Neural crest cell (in vitro differentiated cells): ENCODE data around the gene PHF2. TPM values are rescaled to one million over a fixed set of nuclear protein-coding genes. Genes with fewer than 3 reads are reported as not detected.

Experiments
- DNase-seq: peaks from one replicate; pipeline ENCODE4 v3.0.0; 2021; ENCODE audit warnings: low read depth, mixed read lengths, low spot score
- H3K27ac Mint-ChIP-seq: one replicate; pipeline ENCODE4 v1.8.0; 2021; ENCODE audit warnings: mild to moderate bottlenecking, mixed read lengths; ENCODE audit not compliant: unreplicated experiment
- H3K27me3 Mint-ChIP-seq: 2 replicates; pipeline ENCODE4 v1.8.0; 2021; ENCODE audit warnings: low read depth, mild to moderate bottlenecking, mixed read lengths
- H3K36me3 Mint-ChIP-seq: 2 replicates; pipeline ENCODE4 v1.8.0; 2021; ENCODE audit warnings: low read depth, mild to moderate bottlenecking, mixed read lengths
- H3K4me1 Mint-ChIP-seq: 2 replicates; pipeline ENCODE4 v1.8.0; 2021; ENCODE audit warnings: mixed read lengths
- H3K4me3 Mint-ChIP-seq: one replicate; pipeline ENCODE4 v1.8.0; 2021; ENCODE audit warnings: mild to moderate bottlenecking, mixed read lengths
- H3K9me3 Mint-ChIP-seq: 2 replicates; pipeline ENCODE4 v1.8.0; 2021; ENCODE audit warnings: mixed read lengths
- total RNA-seq: library from RNA; stranded (reverse); gene quantifications from 2 replicates; pipeline ENCODE4 v1.2.1, GENCODE V29; 2021
- TF ChIP-seq, protein P1 (sequence below): fragments of 200-600 bp; sonication (generic); conservative IDR thresholded peaks from 2 replicates; pipeline ENCODE4 v1.5.0; 2021; ENCODE audit warnings: antibody characterized with exemption, mild to moderate bottlenecking

Gene PHF2
- total RNA-seq, 1 donor from 2014 or later: 34.4 TPM

- H3K27ac Mint-ChIP-seq: peak overlapping the region; percentile 12
- TF ChIP-seq, protein P1, sequence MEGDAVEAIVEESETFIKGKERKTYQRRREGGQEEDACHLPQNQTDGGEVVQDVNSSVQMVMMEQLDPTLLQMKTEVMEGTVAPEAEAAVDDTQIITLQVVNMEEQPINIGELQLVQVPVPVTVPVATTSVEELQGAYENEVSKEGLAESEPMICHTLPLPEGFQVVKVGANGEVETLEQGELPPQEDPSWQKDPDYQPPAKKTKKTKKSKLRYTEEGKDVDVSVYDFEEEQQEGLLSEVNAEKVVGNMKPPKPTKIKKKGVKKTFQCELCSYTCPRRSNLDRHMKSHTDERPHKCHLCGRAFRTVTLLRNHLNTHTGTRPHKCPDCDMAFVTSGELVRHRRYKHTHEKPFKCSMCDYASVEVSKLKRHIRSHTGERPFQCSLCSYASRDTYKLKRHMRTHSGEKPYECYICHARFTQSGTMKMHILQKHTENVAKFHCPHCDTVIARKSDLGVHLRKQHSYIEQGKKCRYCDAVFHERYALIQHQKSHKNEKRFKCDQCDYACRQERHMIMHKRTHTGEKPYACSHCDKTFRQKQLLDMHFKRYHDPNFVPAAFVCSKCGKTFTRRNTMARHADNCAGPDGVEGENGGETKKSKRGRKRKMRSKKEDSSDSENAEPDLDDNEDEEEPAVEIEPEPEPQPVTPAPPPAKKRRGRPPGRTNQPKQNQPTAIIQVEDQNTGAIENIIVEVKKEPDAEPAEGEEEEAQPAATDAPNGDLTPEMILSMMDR: no peak
- peaks cover 12% of the 10 kb centered on the region for H3K4me1 Mint-ChIP-seq
- H3K27me3 Mint-ChIP-seq: no peaks in the 10 kb centered on the region
- no peaks in the 10 kb centered on the region for H3K9me3 Mint-ChIP-seq
- no peak for DNase-seq
- no peaks in the 10 kb centered on the region for H3K36me3 Mint-ChIP-seq
- no peak overlapping the region for H3K4me3 Mint-ChIP-seq
These were observed 40.9 kb downstream of the PHF2 start for GRCh38 chr9:93617273-93617672.

GRCh38 chr9:93619272-93619775, 42.9 kb downstream of the PHF2 start:
- no peak for DNase-seq
- Mint-ChIP-seq H3K36me3 (no peaks in the 10 kb centered on the region), H3K27ac (no peak overlapping the region), H3K9me3 (no peaks in the 10 kb centered on the region), H3K4me1 (peaks cover 19% of the 10 kb centered on the region), H3K27me3 (no peaks in the 10 kb centered on the region), H3K4me3 (no peak overlapping the region)
- TF ChIP-seq, protein P1: no peak

DNA sequence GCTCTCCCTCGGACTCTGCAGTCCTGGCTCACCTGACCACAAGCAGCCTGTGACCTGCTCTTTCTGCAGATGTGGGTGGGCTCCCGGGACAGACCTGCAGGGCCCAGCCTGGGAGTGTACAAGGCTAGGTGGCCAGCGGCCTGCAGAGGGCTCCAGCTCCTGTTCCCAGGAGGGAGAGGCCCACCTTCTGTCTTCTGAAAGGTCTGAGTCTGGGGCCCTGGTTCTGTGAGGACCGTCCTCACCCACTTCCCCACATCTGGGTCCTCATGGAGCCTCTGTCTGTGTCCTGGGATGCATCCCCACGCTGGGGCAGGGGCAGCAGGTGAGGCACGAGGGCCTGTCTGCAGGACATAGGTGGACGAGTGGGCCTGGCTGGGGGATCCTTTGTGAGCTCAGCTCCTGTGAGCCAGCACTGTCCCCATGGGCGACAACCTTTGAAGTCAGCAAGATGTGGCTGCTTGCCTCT, 43.7 kb downstream of the PHF2 start:
- Mint-ChIP-seq H3K36me3 (no peaks in the 10 kb centered on the region), H3K9me3 (no peaks in the 10 kb centered on the region), H3K27me3 (no peaks in the 10 kb centered on the region), H3K4me1 (peaks cover 19% of the 10 kb centered on the region), H3K4me3 (no peak overlapping the region), H3K27ac (no peak overlapping the region)
- TF ChIP-seq, protein P1: no peak
- no peak for DNase-seq

DNA sequence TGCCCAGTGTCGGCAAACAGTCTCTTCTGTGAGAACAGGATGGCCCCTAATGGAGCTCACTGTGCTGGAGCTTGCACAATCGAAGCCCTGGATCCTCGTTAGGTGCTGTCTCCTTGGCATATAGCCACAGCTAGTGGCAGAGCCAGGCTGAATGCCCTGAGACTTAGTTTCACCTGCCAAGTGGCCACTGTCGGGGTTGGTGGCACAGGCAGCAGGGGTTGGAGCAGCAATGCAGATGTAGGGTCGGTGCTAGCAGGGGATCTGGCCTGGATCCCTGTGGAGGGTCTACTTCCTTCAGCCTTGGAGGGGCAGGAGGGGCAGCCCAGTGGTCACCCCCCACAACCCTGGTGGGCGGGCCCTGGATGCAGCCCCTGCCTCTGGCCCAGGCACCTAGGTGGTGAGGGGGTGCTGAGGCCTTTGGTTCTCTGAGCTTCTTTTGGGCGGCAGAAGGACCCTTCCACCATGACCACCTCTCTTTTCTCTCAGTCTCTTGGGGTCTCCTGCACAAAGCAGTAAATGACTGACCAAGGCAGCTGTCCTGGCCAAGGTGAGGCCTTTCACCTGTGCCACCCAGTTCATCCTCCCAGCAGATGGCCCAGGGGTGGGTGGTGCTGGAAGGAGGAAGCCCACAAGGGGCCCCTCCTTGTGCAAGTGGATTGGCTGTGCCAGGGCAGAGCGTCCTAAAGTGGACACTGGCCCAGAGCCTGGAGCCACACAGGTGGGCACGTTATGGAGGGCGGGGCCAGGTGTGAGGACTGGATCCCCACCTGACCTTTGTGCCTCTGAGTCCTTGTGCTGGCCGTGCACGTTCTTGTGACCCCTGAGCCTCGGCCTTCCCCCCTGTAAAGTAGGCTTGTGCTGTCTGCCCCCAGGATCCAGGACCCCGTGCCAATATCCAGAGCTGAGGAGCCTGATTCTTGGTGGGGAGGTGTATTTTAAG, 44.8 kb downstream of the PHF2 start:
- TF ChIP-seq, protein P1: no peak
- peaks cover 1% of the 10 kb centered on the region for H3K9me3 Mint-ChIP-seq
- H3K27ac Mint-ChIP-seq: no peak overlapping the region
- H3K27me3 Mint-ChIP-seq: no peaks in the 10 kb centered on the region
- H3K4me1 Mint-ChIP-seq: peaks cover 19% of the 10 kb centered on the region
- no peak for DNase-seq
- H3K4me3 Mint-ChIP-seq: no peak overlapping the region
- H3K36me3 Mint-ChIP-seq: peaks cover 2% of the 10 kb centered on the region

GRCh38 chr9:93621922-93622321, 45.5 kb downstream of the PHF2 start:
- Mint-ChIP-seq H3K27ac (peak overlapping the region; percentile 6), H3K36me3 (peaks cover 6% of the 10 kb centered on the region), H3K27me3 (no peaks in the 10 kb centered on the region), H3K4me3 (no peak overlapping the region), H3K9me3 (peaks cover 4% of the 10 kb centered on the region), H3K4me1 (peaks cover 19% of the 10 kb centered on the region)
- TF ChIP-seq, protein P1: no peak
- no peak for DNase-seq
